Cardiac septum (tissue), 1 donor: ENCODE data around the gene GPER1. TPM values are rescaled to one million over a fixed set of nuclear protein-coding genes. Genes with fewer than 3 reads are reported as not detected.
"Not testable (repeated sequence)": the region's sequence is repeated elsewhere in the genome, so short reads cannot be mapped to it uniquely, and the experiment has no call there.

Experiments
- DNase-seq: peaks from one replicate; pipeline ENCODE4 v3.0.0-alpha.2; 2020; ENCODE audit warnings: low spot score
- intact Hi-C: fragments of 100-400 bp; cut with DNase I; formaldehyde crosslinking; loops from one replicate; pipeline ENCODE4 v1.14.0; 2022
- total RNA-seq: library from RNA; stranded (reverse); fragmentation: NEBNext Ultra II Directional; extraction: Animal tissue kit (Norgen Biotek cat#: 25700); gene quantifications from one replicate; pipeline ENCODE4 v1.2.1, GENCODE V29; 2021
- donor health status: DM: no; HTN: no; CAD: no.

Gene GPER1
- total RNA-seq, 1 donor from 2014 or later = 2.9 TPM

- intact Hi-C loops = no loop called here
- DNase-seq = peak; percentile 74
Observed at GRCh38 chr7:1112109-1112508, 24.2 kb downstream of the GPER1 start.

DNA sequence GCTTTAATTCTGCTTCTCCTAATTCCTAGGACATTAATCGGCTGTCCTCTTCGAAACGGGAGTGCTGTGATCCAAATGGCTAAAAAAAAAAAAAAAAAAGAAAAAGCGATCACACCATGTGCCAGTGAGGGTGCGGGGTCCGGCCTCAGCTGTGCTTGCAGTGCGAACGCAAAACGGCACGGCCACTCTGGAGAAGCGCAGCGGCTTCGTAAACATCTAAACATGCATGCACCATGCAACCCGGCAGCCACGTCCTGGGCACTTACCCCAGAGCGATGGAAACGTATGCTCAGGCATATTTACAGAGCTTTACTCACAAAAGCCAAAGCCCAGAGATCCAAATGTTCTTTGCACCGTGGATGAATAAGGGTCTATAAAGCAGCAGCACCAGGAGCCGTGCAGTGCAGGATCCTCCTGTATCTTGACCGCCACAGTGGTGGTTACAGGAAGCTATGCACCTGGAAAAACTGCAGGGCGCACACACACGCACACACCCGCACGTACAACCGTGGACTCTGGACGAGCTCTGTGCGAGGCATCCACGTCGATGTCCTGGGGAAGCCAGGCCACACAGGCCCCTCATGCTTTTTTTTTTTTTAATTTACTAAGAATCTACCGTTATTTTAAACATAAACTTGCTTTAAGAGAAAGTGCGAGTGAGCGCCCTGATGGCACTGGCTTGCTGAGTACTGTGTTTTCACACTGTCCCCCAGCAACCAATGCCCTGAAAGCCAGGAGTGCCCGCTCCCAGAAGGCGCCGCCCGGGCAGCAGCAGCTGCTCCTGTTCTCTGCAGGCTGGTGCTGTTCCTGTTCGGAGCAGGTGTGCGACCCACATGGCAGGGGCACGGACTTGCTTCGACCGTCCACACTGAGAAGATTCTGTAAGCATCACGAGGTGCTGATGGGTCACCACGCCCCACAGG is 25.0 kb downstream of the GPER1 start:
- intact Hi-C loops = no loop called here
- peak; percentile 66 for DNase-seq

DNA sequence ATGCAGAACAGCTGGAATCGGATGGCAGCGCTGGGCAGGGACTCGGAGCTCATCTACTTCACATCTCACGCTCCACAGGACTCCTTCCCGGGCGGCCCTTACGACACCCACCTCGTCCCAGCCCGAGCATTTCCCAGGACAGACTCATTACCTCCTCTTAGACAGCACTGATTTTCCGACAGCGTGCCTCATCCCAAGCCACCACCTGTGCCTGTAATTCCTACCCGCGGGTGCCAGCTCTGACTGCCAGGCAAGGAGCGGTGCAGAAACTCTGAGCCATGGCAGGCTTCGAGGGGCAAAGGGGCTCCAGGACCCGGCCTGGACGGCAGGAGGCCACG is 25.6 kb downstream of the GPER1 start:
- intact Hi-C loops = no loop called here

GRCh38 chr7:1114088-1114487 is 26.2 kb downstream of the GPER1 start:
- peak; percentile 73 for DNase-seq
- intact Hi-C loops = no loop called here

More for the DNA sequence above, 25.6 kb downstream of the GPER1 start:
- DNase-seq = peak; percentile 63

- peak; percentile 57 for DNase-seq
Observed at GRCh38 chr7:1114505-1114904, 26.6 kb downstream of the GPER1 start.

GRCh38 chr7:1115171-1116045 is 27.5 kb downstream of the GPER1 start:
- DNase-seq = peak; percentile 29
- intact Hi-C loops = not testable (repeated sequence)

More at GRCh38 chr7:1114505-1114904, 26.6 kb downstream of the GPER1 start:
- intact Hi-C loops = no loop called here

DNA sequence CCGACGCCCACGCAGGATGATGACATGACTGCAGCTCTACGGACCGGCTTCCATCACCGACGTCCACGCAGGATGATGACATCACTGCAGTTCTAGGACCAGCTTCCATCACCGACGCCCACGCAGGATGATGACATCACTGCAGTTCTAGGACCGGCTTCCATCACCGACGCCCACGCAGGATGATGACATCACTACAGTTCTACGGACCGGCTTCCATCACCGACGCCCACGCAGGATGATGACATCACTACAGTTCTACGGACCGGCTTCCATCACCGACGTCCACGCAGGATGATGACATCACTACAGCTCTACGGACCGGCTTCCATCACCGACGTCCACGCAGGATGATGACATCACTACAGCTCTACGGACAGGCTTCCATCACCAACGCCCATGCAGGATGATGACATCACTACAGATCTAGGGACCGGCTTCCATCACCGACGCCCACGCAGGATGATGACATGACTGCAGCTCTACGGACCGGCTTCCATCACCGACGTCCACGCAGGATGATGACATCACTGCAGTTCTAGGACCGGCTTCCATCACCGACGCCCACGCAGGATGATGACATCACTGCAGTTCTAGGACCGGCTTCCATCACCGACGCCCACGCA is 28.6 kb downstream of the GPER1 start:
- intact Hi-C loops = not testable (repeated sequence)
- peak; percentile 63 for DNase-seq

GRCh38 chr7:1117321-1117928 is 29.5 kb downstream of the GPER1 start:
- no peak for DNase-seq
- intact Hi-C loops = no loop called here

DNA sequence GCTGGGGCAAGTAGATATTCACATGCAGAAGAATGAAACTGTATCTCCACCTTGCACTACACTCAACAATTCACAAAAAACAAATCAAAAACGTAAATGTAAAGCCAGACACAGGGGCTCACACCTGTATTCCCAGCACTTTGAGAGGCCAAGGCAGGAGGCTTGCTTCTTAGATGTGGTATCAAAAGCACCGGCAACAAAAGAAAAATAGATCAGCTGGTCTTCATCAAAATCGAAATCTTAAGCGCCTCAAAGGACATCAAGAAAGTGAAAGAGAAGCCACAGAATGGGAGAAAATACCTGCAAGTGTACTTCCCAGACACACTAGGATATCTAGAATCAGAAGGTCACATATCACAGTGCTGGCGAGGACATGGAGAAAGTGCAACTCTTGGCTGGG is 31.3 kb downstream of the GPER1 start:
- no peak for DNase-seq
- intact Hi-C loops = no loop called here

DNA sequence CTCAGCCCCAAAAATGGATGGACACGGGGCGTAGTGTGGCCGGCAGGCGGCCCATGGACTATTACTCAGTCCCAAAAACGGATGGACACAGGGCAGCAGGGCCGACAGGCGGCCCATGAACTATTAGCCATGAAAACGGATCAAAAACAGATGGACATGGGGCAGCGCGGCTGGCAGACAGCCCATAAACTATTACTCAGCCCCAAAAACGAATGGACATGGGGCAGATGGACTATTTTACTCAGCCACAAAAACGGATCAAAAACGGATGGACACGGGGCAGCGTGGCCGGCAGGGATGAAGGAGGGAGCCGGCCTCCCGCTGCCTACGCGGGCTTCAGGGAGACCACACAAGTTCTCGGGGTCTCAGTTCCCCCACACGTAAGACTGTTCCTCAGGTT is 32.9 kb downstream of the GPER1 start:
- peak; percentile 46 for DNase-seq
- intact Hi-C loops = loop anchor here (5.0 kb wide), 1 partner anchor 33 kb away; the partner anchor contains the start of gene GPER1

DNA sequence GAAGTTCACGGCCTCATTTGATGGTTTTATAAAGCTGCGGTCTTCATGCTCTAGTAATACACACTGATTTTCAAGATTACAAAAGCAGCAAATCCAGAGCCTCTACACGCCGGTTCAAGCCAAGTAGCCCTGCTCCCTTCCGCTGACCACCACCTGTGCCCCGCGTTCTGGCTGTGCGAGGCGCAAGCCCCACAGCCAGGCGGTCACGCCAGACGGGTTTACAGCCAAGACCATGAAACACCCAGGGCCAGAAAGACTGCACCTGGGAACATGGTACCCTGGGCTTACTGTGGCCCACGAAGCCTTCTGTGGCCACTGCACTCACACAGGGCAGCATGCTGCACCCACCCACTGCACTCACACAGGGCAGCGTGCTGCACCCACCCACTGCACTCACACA is 33.6 kb downstream of the GPER1 start:
- intact Hi-C loops = loop anchor here (5.0 kb wide), 1 partner anchor 34 kb away; the partner anchor contains the start of gene GPER1
- peak; percentile 55 for DNase-seq

DNA sequence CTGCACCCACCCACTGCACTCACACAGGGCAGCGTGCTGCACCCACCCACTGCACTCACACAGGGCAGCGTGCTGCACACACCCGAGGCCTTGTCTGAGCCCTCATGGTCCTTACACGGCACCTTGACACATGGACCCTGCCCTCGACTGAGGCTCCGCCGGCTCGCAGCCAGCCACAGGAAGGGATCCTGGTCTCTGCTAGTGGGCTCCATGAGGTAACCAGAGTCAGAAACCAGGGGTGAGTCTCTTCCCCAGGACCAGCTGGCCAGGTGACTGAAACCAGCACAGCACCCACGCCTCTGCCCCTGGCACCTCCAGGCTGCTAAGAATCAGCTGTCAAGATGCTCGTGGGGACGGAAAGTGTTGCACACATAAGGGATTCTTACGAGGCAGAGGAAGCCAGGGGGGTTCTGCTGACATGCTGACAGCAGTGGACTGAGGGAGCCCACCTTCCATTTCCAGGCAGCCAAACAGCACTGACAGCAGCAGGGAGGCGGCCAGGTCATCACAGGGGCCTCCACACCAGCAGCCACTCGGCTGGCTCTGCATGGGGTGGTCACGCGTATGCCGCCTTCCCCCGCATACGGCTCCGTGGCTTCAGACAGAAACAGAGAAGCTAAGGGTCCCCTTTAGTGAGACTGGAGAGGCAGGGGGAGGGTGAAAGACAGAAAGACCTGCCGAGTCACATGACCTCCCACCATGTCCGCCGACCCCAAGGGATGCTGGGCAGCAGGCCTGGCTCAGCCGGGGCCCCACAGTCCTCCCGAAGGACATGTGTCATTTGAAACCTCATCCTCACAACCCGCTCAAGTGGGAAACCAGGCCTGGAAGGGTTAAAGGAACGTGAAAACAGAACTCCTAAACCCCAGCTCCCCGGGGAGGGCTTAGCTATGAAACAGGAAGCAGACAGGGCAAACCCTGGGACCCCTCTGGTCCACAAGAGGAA is 34.2 kb downstream of the GPER1 start:
- DNase-seq = peak; percentile 72
- intact Hi-C loops = loop anchor here (5.0 kb wide), 1 partner anchor 35 kb away; the partner anchor contains the start of gene GPER1

- intact Hi-C loops = loop anchor here (5.0 kb wide), 1 partner anchor 36 kb away; the partner anchor contains the start of gene GPER1
- peak; percentile 76 for DNase-seq
Observed at GRCh38 chr7:1122832-1123501, 35.1 kb downstream of the GPER1 start.

- DNase-seq = peak; percentile 88
- intact Hi-C loops = loop anchor here (5.0 kb wide), 1 partner anchor 36 kb away; the partner anchor contains the start of gene GPER1
Observed at GRCh38 chr7:1123715-1124114, 35.8 kb downstream of the GPER1 start.

DNA sequence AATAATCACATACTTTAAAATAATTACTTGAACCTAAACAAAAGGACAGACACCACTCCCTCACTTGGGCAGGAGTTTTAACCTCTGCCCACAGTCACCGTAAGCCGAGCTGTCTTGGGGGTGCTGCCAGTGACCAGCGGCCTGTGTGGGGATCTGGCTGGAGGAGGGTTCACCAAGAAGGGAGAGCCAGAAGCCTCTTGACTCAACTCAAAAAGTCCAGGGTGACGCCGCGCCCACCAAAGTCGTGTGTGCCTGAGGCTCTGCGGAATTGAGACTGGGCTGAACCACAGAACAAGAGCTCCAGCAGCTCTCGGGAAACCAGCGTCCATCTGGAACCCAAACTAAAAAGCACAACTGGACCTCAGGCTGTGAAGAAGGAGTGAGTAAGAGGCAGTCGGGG is 36.3 kb downstream of the GPER1 start:
- intact Hi-C loops = loop anchor here (5.0 kb wide), 1 partner anchor 37 kb away; the partner anchor contains the start of gene GPER1
- peak; percentile 63 for DNase-seq

GRCh38 chr7:1124816-1125602 is 37.1 kb downstream of the GPER1 start:
- DNase-seq = peak; percentile 75
- intact Hi-C loops = loop anchor here (5.0 kb wide), 1 partner anchor 38 kb away; the partner anchor contains the start of gene GPER1

- DNase-seq = peak; percentile 31
Observed at GRCh38 chr7:1125603-1125969, 37.7 kb downstream of the GPER1 start.

More at GRCh38 chr7:1125603-1125969, 37.7 kb downstream of the GPER1 start:
- intact Hi-C loops = no loop called here
